ENCODE data around the gene SIX4. TPM values are rescaled to one million over a fixed set of nuclear protein-coding genes. Genes with fewer than 3 reads are reported as not detected.

SIX4 gene
- total and polyA plus RNA-seq, 8 donors, result 0.35 to 5.8 (median 1.8) TPM; not detected in 1

DNA sequence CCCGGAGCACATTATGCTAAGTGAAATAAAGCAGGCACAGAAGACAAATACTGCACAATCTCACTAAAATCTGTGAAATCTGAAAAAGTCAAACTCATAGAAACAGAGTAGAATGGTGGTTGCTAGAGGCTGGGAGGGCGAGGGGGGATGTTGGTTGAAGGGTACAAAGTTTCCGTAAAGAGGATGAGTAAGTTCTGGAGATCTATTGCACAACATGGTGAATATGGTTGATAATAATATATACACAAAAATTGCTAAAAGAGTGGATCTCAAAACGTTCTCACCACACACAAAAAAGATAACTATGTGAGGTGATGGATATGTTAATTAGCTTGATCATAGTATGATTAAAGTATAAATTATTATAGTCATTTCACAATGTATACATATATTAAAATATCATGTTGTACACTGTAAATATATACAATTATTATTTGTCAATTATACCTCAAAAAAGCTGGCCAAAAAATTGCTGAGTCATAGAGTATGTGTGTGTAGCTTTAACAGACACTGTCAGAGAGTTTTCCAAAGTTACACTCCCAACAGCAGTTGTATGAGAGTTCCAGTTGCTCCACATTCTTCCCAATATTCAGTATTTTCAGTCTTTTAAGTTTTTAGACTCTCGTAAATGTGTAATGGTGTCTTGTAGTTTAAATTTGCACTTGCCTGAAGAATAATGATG lies 55.6 kb downstream of the SIX4 start:
- Histone ChIP-seq H3K27ac (no peak overlapping the region), H3K27me3 (peaks cover 0 to 12% (median 0%) of the 10 kb centered on the region in 3 donors), H3K4me1 (peaks cover 0 to 11% (median 4%) of the 10 kb centered on the region in 4 donors), H3K36me3 (no peaks in the 10 kb centered on the region), H3K4me3 (no peak overlapping the region), H3K9me3 (no peaks in the 10 kb centered on the region)
- TF ChIP-seq POLR2AphosphoS5 (IDR thresholded peaks at IDR 0.05) (no peak), POLR2A (IDR thresholded peaks at IDR 0.05) (no peak), EP300 (IDR thresholded peaks at IDR 0.05) (no peak)
- TF ChIP-seq, protein P1, sequence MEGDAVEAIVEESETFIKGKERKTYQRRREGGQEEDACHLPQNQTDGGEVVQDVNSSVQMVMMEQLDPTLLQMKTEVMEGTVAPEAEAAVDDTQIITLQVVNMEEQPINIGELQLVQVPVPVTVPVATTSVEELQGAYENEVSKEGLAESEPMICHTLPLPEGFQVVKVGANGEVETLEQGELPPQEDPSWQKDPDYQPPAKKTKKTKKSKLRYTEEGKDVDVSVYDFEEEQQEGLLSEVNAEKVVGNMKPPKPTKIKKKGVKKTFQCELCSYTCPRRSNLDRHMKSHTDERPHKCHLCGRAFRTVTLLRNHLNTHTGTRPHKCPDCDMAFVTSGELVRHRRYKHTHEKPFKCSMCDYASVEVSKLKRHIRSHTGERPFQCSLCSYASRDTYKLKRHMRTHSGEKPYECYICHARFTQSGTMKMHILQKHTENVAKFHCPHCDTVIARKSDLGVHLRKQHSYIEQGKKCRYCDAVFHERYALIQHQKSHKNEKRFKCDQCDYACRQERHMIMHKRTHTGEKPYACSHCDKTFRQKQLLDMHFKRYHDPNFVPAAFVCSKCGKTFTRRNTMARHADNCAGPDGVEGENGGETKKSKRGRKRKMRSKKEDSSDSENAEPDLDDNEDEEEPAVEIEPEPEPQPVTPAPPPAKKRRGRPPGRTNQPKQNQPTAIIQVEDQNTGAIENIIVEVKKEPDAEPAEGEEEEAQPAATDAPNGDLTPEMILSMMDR (IDR thresholded peaks at IDR 0.05), result no peak
- intact Hi-C loops (cut with DNase I; ENCODE audit: low total_unique reads), result no loop called here
- 77 to 85% (median 83%) methylated on average over 5 of the region's 5 CpGs for WGBS, 5 donors
- no peak for DNase-seq

DNA sequence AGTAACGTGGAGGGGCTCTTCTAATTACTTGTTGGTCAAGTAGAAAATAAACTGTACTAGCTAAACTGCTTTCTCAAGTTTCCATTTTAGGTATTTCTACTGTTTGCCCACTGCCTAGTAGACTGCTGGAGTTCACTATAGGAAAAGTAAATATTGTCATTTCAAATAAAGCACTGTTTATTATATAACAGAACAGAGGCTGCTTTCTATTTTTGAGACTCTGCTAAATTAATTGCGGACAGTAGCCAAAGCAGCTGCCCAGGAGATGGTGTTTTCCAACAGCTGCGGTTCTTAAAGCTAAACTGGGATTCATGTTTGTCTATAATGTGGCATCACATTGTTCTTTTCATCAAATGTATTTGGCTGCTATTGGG lies 59.0 kb downstream of the SIX4 start:
- no peak for TF ChIP-seq POLR2A (IDR thresholded peaks at IDR 0.05)
- TF ChIP-seq, protein P1 (IDR thresholded peaks at IDR 0.05), result no peak
- no peak for TF ChIP-seq EP300 (IDR thresholded peaks at IDR 0.05)
- TF ChIP-seq POLR2AphosphoS5 (IDR thresholded peaks at IDR 0.05), result no peak
- intact Hi-C loops (cut with DNase I; ENCODE audit: low total_unique reads), result no loop called here
- peak in 1 of 2 donors; percentile 35 for DNase-seq
- no peak overlapping the region for H3K27ac ChIP-seq
- no peak overlapping the region for H3K4me3 ChIP-seq
- peaks cover 0 to 43% (median 0%) of the 10 kb centered on the region in 3 donors for H3K27me3 ChIP-seq
- peaks cover 0 to 11% (median 4%) of the 10 kb centered on the region in 4 donors for H3K4me1 ChIP-seq
- no peaks in the 10 kb centered on the region for H3K9me3 ChIP-seq
- WGBS, 5 donors, result 10 to 33% (median 21%) methylated on average over 3 of the region's 3 CpGs
- no peaks in the 10 kb centered on the region for H3K36me3 ChIP-seq

DNA sequence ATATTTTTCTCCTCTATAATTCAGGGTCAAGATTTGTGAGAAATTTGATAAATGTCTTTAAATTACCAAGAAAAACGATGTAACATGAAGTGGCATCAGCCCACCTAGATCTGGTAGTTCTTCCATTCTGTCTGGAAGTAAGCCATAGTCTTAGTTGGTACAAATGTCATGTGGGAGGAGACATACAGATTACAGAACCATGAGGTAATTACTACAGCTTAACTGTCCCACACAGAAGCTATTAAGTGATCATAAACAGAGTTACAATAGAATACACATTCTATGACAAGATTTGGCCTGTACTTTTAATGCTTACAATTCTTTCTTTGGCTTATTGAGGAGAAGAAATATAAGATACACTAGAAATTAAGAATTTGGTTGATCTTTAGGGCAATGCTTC lies 61.2 kb downstream of the SIX4 start:
- Histone ChIP-seq H3K4me1 (peaks cover 3 to 19% (median 6%) of the 10 kb centered on the region in 4 donors), H3K27ac (no peak overlapping the region), H3K9me3 (no peaks in the 10 kb centered on the region), H3K27me3 (peaks cover 0 to 63% (median 5%) of the 10 kb centered on the region in 3 donors), H3K36me3 (no peaks in the 10 kb centered on the region), H3K4me3 (no peak overlapping the region)
- WGBS, 5 donors, result 65 to 84% (median 76%) methylated on average over 1 of the region's 1 CpG
- TF ChIP-seq POLR2A (IDR thresholded peaks at IDR 0.05) (no peak), EP300 (IDR thresholded peaks at IDR 0.05) (no peak), POLR2AphosphoS5 (IDR thresholded peaks at IDR 0.05) (no peak)
- TF ChIP-seq, protein P1 (IDR thresholded peaks at IDR 0.05), result no peak
- no peak for DNase-seq
- intact Hi-C loops (cut with DNase I; ENCODE audit: low total_unique reads), result no loop called here

DNA sequence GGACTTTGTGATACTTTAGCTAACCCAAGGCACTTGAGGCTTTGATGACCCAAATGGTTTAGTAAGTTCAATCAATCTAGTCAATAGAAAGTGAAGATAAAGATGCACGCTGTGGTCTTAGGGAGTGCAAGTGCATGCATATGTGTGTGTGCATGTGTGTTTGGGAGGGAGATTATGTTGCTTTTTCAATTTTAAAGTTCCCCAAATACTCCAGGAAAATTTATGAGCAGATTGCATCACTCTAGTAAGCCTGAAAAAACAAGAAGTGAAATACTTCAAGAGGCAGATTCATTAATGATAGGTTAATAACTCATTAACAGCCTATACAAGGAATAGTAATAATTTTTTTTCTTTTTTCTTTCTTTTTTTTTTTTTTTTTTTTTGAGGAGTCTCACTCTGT lies 62.4 kb downstream of the SIX4 start:
- WGBS, 5 donors, result 60 to 77% (median 73%) methylated on average over 1 of the region's 1 CpG
- DNase-seq, result no peak
- no peaks in the 10 kb centered on the region for H3K36me3 ChIP-seq
- peaks cover 0 to 76% (median 17%) of the 10 kb centered on the region in 3 donors for H3K27me3 ChIP-seq
- intact Hi-C loops (cut with DNase I; ENCODE audit: low total_unique reads), result no loop called here
- no peaks in the 10 kb centered on the region for H3K9me3 ChIP-seq
- TF ChIP-seq, protein P1 (IDR thresholded peaks at IDR 0.05), result no peak
- TF ChIP-seq POLR2A (IDR thresholded peaks at IDR 0.05), result no peak
- TF ChIP-seq POLR2AphosphoS5 (IDR thresholded peaks at IDR 0.05), result no peak
- no peak for TF ChIP-seq EP300 (IDR thresholded peaks at IDR 0.05)
- H3K4me3 ChIP-seq, result no peak overlapping the region
- H3K4me1 ChIP-seq, result peaks cover 11 to 30% (median 17%) of the 10 kb centered on the region in 4 donors
- H3K27ac ChIP-seq, result no peak overlapping the region

Other genes with a start within 250 kb of the SIX4 start
- under 1 TPM in 1 of 5 donors, not detected in 4; 0.55 TPM for gene C14orf39, start 238.3 kb downstream of the SIX4 start, total RNA-seq
- not detected for gene C14orf39, start 238.3 kb downstream of the SIX4 start, polyA plus RNA-seq
- gene SIX6, start 215.2 kb downstream of the SIX4 start, total RNA-seq, result not detected
- not detected for gene SIX6, start 215.2 kb downstream of the SIX4 start, polyA plus RNA-seq
- 1 to 10 TPM in 1 of 5 donors, under 1 TPM in 1, not detected in 3; 0.73 to 8.0 TPM for gene SIX1, start 74.9 kb downstream of the SIX4 start, total RNA-seq
- under 1 TPM in 2 of 3 donors, not detected in 1; 0.19 to 0.61 TPM for gene SIX1, start 74.9 kb downstream of the SIX4 start, polyA plus RNA-seq
- gene MNAT1, start 10.4 kb upstream of the SIX4 start, total RNA-seq, result 100 to 1,000 TPM in 1 of 5 donors, 10 to 100 TPM in 4; 10.3 to 150 (median 43.3) TPM
- 10 to 100 TPM; 13.4 to 20.9 (median 18.9) TPM for gene MNAT1, start 10.4 kb upstream of the SIX4 start, polyA plus RNA-seq

Measured in stomach (tissue), 9 donors.